Natural killer cell (primary cell): ENCODE data around the gene MVB12B. TPM values are rescaled to one million over a fixed set of nuclear protein-coding genes. Genes with fewer than 3 reads are reported as not detected.

Source experiments
- ATAC-seq, 3 donors: fragments of 150-1000 bp in 2 of 3; fragments of 200-7000 bp in 1 of 3; cut with Tn5 transposase; 1 replicate in 1 of 3; 2 replicates in 2 of 3; pipeline ENCODE4 v1.10.0; 2021; ENCODE audit warnings: mild to moderate bottlenecking in 2 of 3, moderate library complexity in 2 of 3
- DNase-seq, 2 donors: peaks; one replicate each; pipeline versions ENCODE4 v3.0.0 to v3.0.0-alpha.2; 2013 to 2021; ENCODE audit warnings: mixed read lengths in 1 of 2
- H3K27ac ChIP-seq: one replicate; pipeline ENCODE4 v1.5.1; 2013; ENCODE audit warnings: mild to moderate bottlenecking, low read length
- H3K27me3 ChIP-seq: one replicate; pipeline ENCODE4 v1.6.1; 2013; ENCODE audit warnings: low read length; ENCODE audit not compliant: control insufficient read depth, insufficient read depth
- H3K36me3 ChIP-seq: one replicate; pipeline ENCODE4 v1.6.1; 2013; ENCODE audit warnings: low read length; ENCODE audit not compliant: control insufficient read depth, insufficient read depth
- H3K4me1 ChIP-seq: one replicate; pipeline ENCODE4 v1.6.1; 2013; ENCODE audit warnings: low read length; ENCODE audit not compliant: control insufficient read depth, insufficient read depth
- H3K4me3 ChIP-seq: one replicate; pipeline ENCODE4 v1.5.1; 2013; ENCODE audit warnings: low read length
- H3K9me3 ChIP-seq: one replicate; pipeline ENCODE4 v1.6.1; 2013; ENCODE audit warnings: low read length; ENCODE audit not compliant: control insufficient read depth, insufficient read depth
- H3K27ac Mint-ChIP-seq, 2 donors: one replicate each; pipeline ENCODE4 v1.8.0; 2022; ENCODE audit warnings: mild to moderate bottlenecking in 2 of 2, mixed read lengths in 2 of 2, moderate library complexity in 1 of 2
- H3K27me3 Mint-ChIP-seq, 2 donors: one replicate each; pipeline ENCODE4 v1.8.0; 2022; ENCODE audit warnings: low read depth in 2 of 2, mixed read lengths in 2 of 2
- H3K36me3 Mint-ChIP-seq: one replicate; pipeline ENCODE4 v1.8.0; 2022; ENCODE audit warnings: mixed read lengths
- H3K4me1 Mint-ChIP-seq, 2 donors: one replicate each; pipeline ENCODE4 v1.8.0; 2022; ENCODE audit warnings: mixed read lengths in 2 of 2
- H3K4me3 Mint-ChIP-seq: one replicate; pipeline ENCODE4 v1.8.0; 2022; ENCODE audit warnings: mild to moderate bottlenecking, moderate library complexity, mixed read lengths
- H3K9me3 Mint-ChIP-seq, 2 donors: one replicate each; pipeline ENCODE4 v1.8.0; 2022; ENCODE audit warnings: mixed read lengths in 2 of 2
- WGBS: methylation state at CpG from one replicate; pipeline ENCODE4 v1.1.7; 2013; ENCODE audit warnings: missing lambda C conversion rate; ENCODE audit not compliant: insufficient coverage; 5-methylcytosine and 5-hydroxymethylcytosine counted together
- intact Hi-C: fragments of 100-400 bp; cut with micrococcal nuclease; formaldehyde crosslinking; loops from one replicate; pipeline ENCODE4 v1.14.2; 2022
- total RNA-seq, 4 donors: library from RNA; stranded (reverse); fragments of 120-200 nt in 1 of 4; gene quantifications; one replicate each; pipeline versions ENCODE4 v1.2.3 to v1.2.4, GENCODE V29; 2013 to 2022
- TF ChIP-seq, protein P1 (sequence below): fragments of 200-600 bp; IDR thresholded peaks from one replicate; pipeline ENCODE4 v1.8.0; 2022; ENCODE audit warnings: antibody characterized with exemption

Gene MVB12B
- total RNA-seq, 3 donors from 2014 or later (not counting 1 experiment from before 2014, with no cell fraction given), result 2.0 to 13.0 (median 7.8) TPM

DNA sequence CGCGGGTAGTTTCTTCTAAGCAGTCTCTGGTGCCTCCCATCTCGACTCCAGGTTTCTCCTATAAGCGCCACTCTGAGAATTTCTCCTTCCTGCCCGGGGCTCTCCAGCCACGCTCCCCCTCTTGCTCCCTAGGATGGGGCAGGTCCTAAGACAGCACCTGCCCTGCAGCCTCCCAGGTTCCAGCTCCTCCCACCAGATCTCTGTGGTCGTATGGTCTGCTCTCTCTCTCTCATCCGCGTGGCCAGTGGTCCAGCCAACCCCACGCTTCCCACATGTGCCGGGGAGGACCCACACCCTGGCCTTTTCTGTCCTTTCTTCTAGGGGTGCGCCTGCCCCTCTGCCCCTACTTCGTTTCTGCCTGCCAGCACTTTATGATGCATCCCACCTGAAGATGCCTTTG lies 40.5 kb downstream of the MVB12B start:
- no peaks in the 10 kb centered on the region for H3K4me1 ChIP-seq
- Mint-ChIP-seq H3K27ac (no peak overlapping the region), H3K27me3 (no peaks in the 10 kb centered on the region), H3K4me3 (no peak overlapping the region), H3K9me3 (peaks cover 0 to 4% of the 10 kb centered on the region in 2 donors), H3K36me3 (peaks cover 6% of the 10 kb centered on the region), H3K4me1 (no peaks in the 10 kb centered on the region)
- TF ChIP-seq, protein P1, sequence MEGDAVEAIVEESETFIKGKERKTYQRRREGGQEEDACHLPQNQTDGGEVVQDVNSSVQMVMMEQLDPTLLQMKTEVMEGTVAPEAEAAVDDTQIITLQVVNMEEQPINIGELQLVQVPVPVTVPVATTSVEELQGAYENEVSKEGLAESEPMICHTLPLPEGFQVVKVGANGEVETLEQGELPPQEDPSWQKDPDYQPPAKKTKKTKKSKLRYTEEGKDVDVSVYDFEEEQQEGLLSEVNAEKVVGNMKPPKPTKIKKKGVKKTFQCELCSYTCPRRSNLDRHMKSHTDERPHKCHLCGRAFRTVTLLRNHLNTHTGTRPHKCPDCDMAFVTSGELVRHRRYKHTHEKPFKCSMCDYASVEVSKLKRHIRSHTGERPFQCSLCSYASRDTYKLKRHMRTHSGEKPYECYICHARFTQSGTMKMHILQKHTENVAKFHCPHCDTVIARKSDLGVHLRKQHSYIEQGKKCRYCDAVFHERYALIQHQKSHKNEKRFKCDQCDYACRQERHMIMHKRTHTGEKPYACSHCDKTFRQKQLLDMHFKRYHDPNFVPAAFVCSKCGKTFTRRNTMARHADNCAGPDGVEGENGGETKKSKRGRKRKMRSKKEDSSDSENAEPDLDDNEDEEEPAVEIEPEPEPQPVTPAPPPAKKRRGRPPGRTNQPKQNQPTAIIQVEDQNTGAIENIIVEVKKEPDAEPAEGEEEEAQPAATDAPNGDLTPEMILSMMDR, result no peak
- no peak overlapping the region for H3K4me3 ChIP-seq
- DNase-seq, result no peak
- no peak overlapping the region for H3K27ac ChIP-seq
- WGBS, result 92% methylated on average over 13 of the region's 13 CpGs
- H3K36me3 ChIP-seq, result no peaks in the 10 kb centered on the region
- H3K27me3 ChIP-seq, result no peaks in the 10 kb centered on the region
- ATAC-seq, result no peak
- no peaks in the 10 kb centered on the region for H3K9me3 ChIP-seq
- intact Hi-C loops, result no loop called here

DNA sequence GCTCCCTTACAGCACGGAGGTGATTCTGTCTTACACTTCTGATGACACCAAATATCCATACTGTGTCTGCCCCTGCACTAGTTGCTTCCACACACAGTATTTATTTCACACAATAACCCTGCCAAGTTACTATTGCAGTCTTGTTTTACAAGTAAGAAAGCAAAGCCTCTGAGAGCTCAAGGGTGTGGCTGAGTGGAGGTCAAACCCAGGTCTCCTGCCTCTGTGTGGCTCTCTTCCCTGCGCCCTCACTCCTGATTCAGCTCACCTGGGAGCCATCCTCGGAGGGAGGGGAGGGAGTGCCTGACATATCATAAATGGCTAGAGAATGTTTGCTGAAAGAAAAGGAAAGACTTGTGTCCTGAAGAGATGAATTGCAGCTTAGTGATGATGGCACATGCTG lies 41.0 kb downstream of the MVB12B start:
- intact Hi-C loops, result no loop called here
- H3K36me3 Mint-ChIP-seq, result peaks cover 1% of the 10 kb centered on the region
- Histone ChIP-seq H3K4me3 (no peak overlapping the region), H3K9me3 (no peaks in the 10 kb centered on the region), H3K27me3 (no peaks in the 10 kb centered on the region), H3K27ac (no peak overlapping the region), H3K36me3 (no peaks in the 10 kb centered on the region), H3K4me1 (no peaks in the 10 kb centered on the region)
- TF ChIP-seq, protein P1, result no peak
- H3K9me3 Mint-ChIP-seq, result peaks cover 0 to 3% of the 10 kb centered on the region in 2 donors
- DNase-seq (no peak), ATAC-seq (no peak)
- WGBS, result 93% methylated on average over 3 of the region's 3 CpGs
- no peak overlapping the region for H3K27ac Mint-ChIP-seq
- H3K4me3 Mint-ChIP-seq, result no peak overlapping the region
- no peaks in the 10 kb centered on the region for H3K4me1 Mint-ChIP-seq
- H3K27me3 Mint-ChIP-seq, result no peaks in the 10 kb centered on the region

DNA sequence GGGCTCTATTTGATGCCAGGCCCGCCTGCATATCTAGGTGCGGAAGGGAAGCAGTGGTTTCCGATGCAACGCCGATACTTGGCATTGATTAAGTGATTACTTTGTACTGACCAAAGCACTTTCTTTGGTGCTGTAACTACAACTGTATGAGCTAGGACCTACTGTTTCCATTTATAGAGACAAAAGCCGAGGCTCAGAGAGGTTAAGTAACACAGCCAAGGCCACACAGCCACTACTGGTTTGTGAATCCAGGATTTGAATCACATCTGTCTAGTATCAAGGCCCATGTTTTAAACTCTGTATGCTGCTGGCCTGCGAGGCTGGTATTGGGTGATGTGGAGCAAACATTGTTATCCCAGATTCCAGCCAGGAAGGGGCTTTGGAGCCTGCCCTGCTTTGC lies 41.4 kb downstream of the MVB12B start:
- no peak for ATAC-seq
- H3K4me3 ChIP-seq, result no peak overlapping the region
- H3K9me3 Mint-ChIP-seq, result peaks cover 0 to 3% of the 10 kb centered on the region in 2 donors
- no peak overlapping the region for H3K27ac Mint-ChIP-seq
- H3K4me3 Mint-ChIP-seq, result no peak overlapping the region
- H3K27ac ChIP-seq, result no peak overlapping the region
- intact Hi-C loops, result no loop called here
- H3K9me3 ChIP-seq, result no peaks in the 10 kb centered on the region
- no peaks in the 10 kb centered on the region for H3K27me3 Mint-ChIP-seq
- WGBS, result 95% methylated on average over 6 of the region's 7 CpGs
- no peak for DNase-seq
- H3K36me3 ChIP-seq, result no peaks in the 10 kb centered on the region
- H3K36me3 Mint-ChIP-seq, result no peaks in the 10 kb centered on the region
- no peaks in the 10 kb centered on the region for H3K27me3 ChIP-seq
- H3K4me1 Mint-ChIP-seq, result no peaks in the 10 kb centered on the region
- TF ChIP-seq, protein P1, result no peak
- no peaks in the 10 kb centered on the region for H3K4me1 ChIP-seq
